Activated CD8-positive, alpha-beta memory T cell treated with anti-CD3 and anti-CD28 coated beads for 36 hours (primary cell): ENCODE measurements around the gene TNNI2. TPM values are rescaled to one million over a fixed set of nuclear protein-coding genes. Genes with fewer than 3 reads are reported as not detected.
"Not testable (repeated sequence)": the region's sequence is repeated elsewhere in the genome, so short reads cannot be mapped to it uniquely, and the experiment has no call there.

Experiments
- CTCF ChIA-PET: fragments of 350-600 bp; sonication (Branson Sonifier 250); formaldehyde crosslinking; loops from one replicate; lab custom pipeline; 2021; ENCODE audit warnings: antibody characterized with exemption; lab: Charles Lee
- POLR2A ChIA-PET: fragments of 350-600 bp; sonication (Branson Sonifier 250); formaldehyde crosslinking; loops from one replicate; lab custom pipeline; 2021; ENCODE audit warnings: antibody characterized with exemption; lab: Charles Lee
- total RNA-seq, 2 experiments: library from RNA; stranded (reverse); gene quantifications; one replicate each; pipeline ENCODE4 v1.2.3, GENCODE V29; 2021

TNNI2 gene
- under 1 TPM; 0.55 to 0.57 TPM for total RNA-seq

DNA sequence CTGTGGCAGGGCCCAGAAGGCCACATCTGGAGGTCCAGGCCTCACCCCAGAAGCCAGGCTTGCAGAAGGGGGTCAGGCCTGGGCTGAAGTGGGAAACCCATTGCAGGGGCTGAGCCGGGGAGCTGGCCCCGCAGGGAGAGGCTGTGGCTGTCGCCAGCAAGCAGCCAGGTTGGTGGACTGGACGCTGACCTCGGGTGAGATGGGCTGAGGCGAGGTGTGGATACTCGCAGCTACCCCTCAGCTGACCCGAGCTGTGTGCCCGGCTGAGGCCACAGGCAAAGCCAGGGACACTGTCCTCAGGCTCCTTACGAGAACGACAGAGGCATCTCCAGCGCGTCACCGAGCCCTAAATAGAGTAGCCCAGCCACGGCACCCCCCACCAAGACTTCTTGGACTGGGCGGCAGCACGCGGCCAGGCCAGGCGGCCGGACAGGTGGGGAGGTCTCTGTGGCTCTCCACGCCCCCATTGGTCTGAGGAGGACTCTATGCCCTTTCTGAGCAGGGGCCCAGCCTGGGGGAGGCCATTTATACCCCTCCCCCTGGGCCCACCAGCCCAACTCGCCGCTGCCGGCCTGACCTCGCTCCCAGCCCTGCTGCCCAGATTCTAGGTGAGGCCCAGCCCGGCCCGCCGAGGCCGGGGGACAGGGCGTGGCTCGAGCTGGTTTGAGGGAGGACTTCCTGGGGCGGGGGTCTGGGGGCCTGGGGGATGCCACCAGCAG is at the start of gene TNNI2:
TSS of gene TNNI2 (plus strand) at position 556 of the 719 bp plus-strand sequence. CDS start 716 bp downstream, outside the sequence.
- POLR2A ChIA-PET = no interaction called here
- CTCF ChIA-PET = interaction anchor here (0.8 to 3.0 kb wide), 8 partner anchors 12 to 214 kb away, joined by 3 to 8 read pairs (median 6); partner anchors contain the start of gene LSP1

DNA sequence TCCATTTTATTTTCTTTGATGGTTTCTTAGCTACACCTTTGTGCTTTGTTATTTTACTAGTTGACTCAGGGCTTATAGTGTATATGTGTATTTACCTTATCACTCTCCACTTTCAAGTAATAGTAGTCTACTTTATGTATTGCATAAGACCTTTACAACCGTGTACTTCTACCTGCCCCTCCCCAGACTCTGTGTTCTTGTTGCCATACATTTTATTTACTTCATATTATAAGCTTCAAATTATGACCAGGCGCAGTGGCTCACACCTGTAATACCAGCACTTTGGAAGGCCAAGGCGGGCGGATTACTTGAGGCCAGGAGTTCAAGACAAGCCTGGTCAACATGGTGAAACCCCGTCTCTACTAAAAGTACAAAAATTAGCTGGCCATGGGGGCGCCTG is 46.9 kb upstream of the TNNI2 start:
- POLR2A ChIA-PET = no interaction called here
- CTCF ChIA-PET = no interaction called here

DNA sequence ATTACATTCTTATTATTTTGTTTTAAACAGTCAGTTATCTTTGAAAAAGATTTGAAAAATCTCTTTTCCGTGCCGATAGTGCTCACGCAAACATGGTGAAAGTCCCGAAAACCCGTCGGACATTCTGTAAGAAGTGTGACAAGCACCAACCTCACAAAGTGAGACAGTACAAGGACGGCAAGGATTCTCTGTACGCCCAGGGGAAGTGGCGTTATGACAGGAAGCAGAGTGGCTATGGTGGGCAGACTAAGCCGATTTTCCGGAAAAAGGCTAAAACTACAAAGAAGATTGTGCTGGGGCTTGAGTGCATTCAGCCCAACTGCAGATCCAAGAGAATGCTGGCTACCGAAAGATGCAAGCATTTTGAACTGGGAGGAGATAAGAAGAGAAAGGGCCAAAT is 46.3 kb upstream of the TNNI2 start:
- POLR2A ChIA-PET = interaction anchor here (0.7 kb wide), 1 partner anchor 60 kb away, joined by 10 read pairs; no protein-coding TSS in a partner anchor

DNA sequence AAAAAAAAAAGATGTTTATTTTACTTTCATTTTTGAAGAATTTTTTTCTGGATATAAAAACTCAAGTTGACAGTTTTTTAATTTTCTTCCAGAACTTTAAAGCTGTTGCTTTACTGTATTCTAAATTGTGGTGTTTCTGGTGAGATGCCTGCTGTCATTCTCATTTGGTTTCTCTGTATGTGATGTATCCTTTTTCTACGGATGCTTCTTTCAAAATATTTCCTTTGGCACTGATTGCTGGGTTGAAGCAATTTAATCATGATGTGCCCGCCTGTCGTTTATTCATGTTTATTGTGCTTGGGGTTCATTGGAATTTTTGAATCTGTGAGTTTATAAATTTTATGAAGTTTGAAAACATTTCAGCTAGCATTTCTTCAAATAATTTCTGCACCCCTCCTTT is 45.7 kb upstream of the TNNI2 start:
- POLR2A ChIA-PET = interaction anchor here (0.7 kb wide), 1 partner anchor 60 kb away, joined by 10 read pairs; no protein-coding TSS in a partner anchor
- CTCF ChIA-PET = interaction anchor here (0.7 to 0.9 kb wide), 5 partner anchors 40 to 172 kb away, joined by 3 to 5 read pairs (median 4); no protein-coding TSS in a partner anchor

More for the DNA sequence above, 46.3 kb upstream of the TNNI2 start:
- CTCF ChIA-PET = interaction anchor here (0.7 kb wide), 1 partner anchor 146 kb away, joined by 5 read pairs; no protein-coding TSS in a partner anchor

GRCh38 chr11:1796413-1797011 is 42.3 kb upstream of the TNNI2 start:
- CTCF ChIA-PET = no interaction called here
- POLR2A ChIA-PET = no interaction called here

DNA sequence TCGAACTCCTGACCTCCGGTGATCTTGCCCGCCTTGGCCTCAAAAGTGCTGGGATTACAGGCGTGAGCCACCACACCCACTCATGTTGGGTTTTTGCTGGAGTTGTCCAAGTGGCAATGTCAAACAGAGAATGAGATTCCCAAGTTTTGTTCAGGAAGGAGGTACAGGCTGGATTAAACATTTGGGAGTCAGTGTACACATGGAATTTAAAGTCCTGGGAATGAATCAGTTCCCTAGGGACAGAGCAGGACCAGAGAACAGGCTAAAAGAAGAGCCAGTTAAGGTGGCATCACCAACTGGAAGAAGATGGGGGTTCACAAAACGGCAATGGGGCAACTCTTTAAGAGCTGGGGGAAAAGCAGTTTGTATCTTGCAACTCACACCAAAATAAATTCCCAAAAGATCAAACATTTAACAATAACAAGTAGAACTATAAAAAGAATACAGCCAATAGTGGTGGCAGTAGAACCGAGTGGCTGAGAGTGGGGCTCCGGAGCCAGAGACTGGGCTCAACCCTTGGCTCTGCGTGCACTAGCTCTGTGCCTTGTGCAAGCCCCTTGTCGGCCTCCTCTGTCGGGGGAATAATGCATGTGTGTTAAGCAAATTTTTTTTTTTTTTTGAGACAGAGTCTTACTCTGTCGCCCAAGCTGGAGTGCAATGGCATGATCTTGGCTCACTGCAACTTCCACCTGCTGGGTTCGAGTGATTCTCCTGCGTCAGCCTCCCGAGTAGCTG is 41.2 kb upstream of the TNNI2 start:
- POLR2A ChIA-PET = no interaction called here
- CTCF ChIA-PET = interaction anchor here (1.1 kb wide), 1 partner anchor 104 kb away, joined by 3 read pairs; no protein-coding TSS in a partner anchor

DNA sequence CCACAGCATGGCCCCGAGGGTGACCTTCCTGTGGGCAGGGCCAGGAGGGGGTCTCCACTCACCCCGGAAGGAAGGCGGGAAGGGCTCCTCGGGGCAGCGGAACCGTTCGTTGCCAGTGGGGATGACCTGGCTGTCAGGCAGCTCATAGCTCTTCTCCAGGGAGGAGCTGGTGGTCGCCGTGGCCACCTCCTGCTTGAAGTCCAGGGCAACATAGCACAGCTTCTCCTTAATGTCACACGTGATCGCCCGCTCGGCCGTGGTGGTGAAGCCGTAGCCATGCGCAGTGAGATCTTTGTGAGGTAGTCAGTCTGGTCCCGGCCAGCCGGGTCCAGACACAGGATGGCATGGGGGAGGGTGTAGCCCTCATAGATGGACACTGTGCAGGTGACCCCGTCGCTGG is 35.5 kb upstream of the TNNI2 start:
- CTCF ChIA-PET = interaction anchor here (0.6 kb wide), 1 partner anchor 110 kb away, joined by 3 read pairs; no protein-coding TSS in a partner anchor
- POLR2A ChIA-PET = no interaction called here

DNA sequence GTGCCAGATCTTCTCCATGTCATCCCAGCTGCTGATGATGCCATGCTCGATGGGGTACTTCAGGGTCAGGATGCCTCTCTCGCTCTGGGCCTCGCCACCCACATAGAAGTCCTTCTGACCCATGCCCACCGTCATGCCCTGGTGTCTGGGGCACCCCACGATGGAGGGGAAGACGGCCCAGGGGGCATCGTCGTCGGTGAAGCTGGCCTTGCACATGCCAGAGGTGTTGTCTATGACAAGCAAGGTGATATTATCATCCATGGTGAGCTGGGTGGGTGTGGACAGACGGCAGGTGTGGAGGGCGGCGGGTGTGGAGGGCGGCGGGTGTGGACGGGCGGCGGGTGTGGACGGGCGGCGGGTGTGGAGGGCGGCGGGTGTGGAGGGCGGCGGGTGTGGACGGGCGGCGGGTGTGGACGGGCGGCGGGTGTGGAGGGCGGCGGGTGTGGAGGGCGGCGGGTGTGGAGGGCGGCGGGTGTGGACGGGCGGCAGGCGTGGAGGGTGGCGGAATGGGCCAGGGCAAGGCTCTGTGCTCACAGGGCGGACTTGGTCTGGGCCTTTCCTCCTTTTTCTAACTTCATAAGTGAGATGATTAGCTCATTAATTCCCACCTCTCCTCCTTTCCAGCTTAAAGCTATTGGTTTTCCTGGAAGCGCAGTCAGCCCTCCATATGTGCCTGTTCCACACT is 34.8 kb upstream of the TNNI2 start:
- POLR2A ChIA-PET = not testable (repeated sequence)
- CTCF ChIA-PET = interaction anchor here (0.6 to 2.3 kb wide), 3 partner anchors 110 to 151 kb away, joined by 3 to 8 read pairs (median 4); no protein-coding TSS in a partner anchor

- ChIA-PET CTCF (interaction anchor here (0.7 to 2.3 kb wide), 5 partner anchors 28 to 347 kb away, joined by 3 to 8 read pairs (median 3); no protein-coding TSS in a partner anchor), POLR2A (no interaction called here)
Measured at GRCh38 chr11:1805525-1805924, 33.3 kb upstream of the TNNI2 start.

DNA sequence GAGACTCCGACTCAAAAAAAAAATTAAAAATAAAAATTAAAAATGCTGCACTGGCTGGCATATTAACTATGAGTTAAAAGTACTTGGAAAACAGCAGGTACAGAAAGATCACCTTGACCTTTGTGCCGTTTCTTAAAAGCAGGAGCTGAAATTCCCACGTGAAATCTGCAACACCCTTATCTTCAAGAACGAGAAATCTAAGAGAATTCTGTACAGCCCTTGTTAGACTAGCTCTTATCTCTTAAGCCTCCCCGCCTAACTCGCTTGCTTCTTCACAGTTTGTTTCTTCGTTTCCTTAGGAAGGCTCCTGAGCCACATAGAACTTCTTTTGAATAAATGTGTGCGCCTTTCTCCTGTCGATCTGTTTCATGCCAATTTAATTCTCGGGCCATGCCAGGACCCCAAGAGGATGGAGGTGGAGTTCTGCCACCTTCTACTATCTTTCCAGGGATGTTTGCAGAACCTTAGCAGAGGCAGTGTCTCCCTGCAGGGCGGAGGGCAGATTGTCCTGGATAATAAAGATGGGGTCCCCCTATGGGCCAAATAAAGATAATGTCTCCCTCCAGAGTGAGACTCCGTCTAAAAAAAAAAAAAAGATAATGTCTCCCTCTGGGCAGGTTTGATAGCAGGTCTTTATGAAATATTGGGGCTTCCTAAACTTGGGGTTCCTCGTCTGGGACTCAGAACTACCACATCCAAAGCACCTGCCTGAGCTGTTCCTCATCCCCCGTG is 31.4 kb upstream of the TNNI2 start:
- ChIA-PET CTCF (interaction anchor here (1.4 to 3.5 kb wide), 2 partner anchors 43 to 114 kb away, joined by 3 to 14 read pairs; no protein-coding TSS in a partner anchor), POLR2A (no interaction called here)

DNA sequence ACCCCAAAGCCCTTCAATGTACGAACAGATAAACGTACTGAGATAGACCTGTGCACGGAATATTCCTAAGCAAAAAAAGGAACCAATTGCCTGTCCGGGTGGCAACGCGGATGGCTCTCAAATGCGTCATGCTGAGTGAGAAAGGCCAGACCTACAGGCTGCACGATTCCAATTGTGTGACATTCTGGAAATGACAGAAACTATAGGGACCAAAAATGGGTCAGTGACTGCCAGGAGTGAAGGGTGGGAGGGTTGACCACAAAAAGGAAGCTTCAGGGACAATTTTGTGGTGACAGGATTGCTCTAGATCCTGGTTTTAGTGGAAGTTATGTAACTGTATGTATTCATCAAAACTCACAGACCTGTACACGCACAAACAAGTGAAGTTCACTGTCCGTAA is 28.0 kb upstream of the TNNI2 start:
- POLR2A ChIA-PET = no interaction called here
- CTCF ChIA-PET = interaction anchor here (1.4 to 3.5 kb wide), 2 partner anchors 117 to 158 kb away, joined by 3 to 14 read pairs; no protein-coding TSS in a partner anchor

GRCh38 chr11:1812274-1812673 is 26.5 kb upstream of the TNNI2 start:
- ChIA-PET CTCF (interaction anchor here (1.0 to 1.9 kb wide), 2 partner anchors 20 to 118 kb away, joined by 3 to 4 read pairs; no protein-coding TSS in a partner anchor), POLR2A (no interaction called here)

- ChIA-PET POLR2A (no interaction called here), CTCF (interaction anchor here (1.0 to 1.9 kb wide), 2 partner anchors 20 to 119 kb away, joined by 3 to 4 read pairs; no protein-coding TSS in a partner anchor)
Measured at GRCh38 chr11:1812801-1813200, 26.0 kb upstream of the TNNI2 start.

DNA sequence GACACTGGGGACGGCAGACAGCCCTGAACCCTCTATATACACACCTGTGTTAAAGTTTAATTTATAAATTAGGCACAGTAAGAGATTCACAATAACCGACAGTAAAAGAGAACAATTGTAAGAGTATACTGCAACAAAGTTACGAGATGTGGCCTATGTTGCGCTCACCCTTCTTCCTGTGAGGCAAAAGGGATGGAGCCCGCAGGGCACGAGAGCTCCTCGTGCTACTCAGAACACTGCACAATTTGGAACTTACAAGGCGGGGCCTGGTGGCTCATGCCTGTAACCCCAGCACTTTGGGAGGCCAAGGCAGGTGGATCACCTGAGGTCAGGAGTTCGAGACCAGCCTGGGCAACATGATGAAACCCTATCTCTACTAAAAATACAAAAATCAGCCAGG is 25.4 kb upstream of the TNNI2 start:
- POLR2A ChIA-PET = not testable (repeated sequence)
- CTCF ChIA-PET = interaction anchor here (1.9 kb wide), 1 partner anchor 19 kb away, joined by 4 read pairs; no protein-coding TSS in a partner anchor

GRCh38 chr11:1814691-1815090 is 24.1 kb upstream of the TNNI2 start:
- CTCF ChIA-PET = interaction anchor here (1.3 to 1.4 kb wide), 2 partner anchors 18 to 121 kb away, joined by 3 to 4 read pairs; no protein-coding TSS in a partner anchor
- POLR2A ChIA-PET = no interaction called here

- POLR2A ChIA-PET = no interaction called here
Measured at GRCh38 chr11:1815311-1815710, 23.5 kb upstream of the TNNI2 start.

DNA sequence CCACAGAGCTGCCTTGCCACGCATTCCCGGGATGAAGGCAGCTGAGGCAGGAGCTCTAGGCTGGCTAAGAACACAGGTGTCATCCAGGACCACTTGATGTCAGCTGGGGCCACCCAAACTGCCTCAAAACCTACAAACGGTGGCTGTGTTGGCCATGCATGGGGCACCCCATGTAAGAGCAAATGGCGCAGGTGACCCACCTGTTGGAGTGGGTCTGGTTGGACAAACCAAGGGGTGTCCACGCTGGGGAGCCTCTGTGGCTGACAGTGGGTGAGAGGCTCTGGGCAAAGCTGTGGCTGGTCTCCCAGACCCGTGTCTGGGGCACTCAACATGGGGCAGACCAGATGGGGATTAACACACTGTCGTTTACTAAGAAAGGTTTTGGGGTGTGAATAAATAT is 23.0 kb upstream of the TNNI2 start:
- ChIA-PET CTCF (interaction anchor here (1.3 to 1.4 kb wide), 2 partner anchors 17 to 122 kb away, joined by 3 to 4 read pairs; no protein-coding TSS in a partner anchor), POLR2A (no interaction called here)

More at GRCh38 chr11:1815311-1815710, 23.5 kb upstream of the TNNI2 start:
- CTCF ChIA-PET = interaction anchor here (1.3 to 1.4 kb wide), 2 partner anchors 17 to 122 kb away, joined by 3 to 4 read pairs; no protein-coding TSS in a partner anchor
